IPS DF 19.7 (cell line): ENCODE data around the gene WIPF1.
"Not testable (repeated sequence)": the region's sequence is repeated elsewhere in the genome, so short reads cannot be mapped to it uniquely, and the experiment has no call there.

ENCODE experiments used
- DNase-seq: peaks from one replicate; pipeline ENCODE4 v3.0.0-alpha.2; 2013; ENCODE audit warnings: low read depth, low spot score

The WIPF1 gene

DNA sequence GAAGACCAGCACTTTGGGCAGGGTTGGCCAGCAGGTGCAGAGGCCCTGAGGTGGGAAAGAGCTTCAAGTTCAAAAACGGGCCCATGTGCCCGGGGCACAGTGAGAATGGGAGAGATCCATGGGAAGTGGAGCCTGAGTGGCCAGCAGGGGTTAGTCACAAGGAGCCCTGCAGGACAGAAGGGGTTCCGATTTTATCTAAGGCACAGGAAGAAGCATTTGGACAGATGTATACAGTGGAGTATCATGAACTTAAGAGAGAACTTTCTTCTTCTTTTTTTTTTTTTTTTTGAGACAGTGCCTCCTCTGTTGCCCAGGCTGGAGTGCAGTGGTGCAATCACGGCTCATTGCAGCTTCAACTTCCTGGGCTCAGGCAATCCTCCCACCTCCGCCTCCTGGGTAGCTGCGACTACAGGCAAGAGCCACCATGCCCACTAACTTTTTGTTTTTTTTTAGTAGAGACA lies 24.0 kb downstream of the WIPF1 start:
- DNase-seq = no peak

DNA sequence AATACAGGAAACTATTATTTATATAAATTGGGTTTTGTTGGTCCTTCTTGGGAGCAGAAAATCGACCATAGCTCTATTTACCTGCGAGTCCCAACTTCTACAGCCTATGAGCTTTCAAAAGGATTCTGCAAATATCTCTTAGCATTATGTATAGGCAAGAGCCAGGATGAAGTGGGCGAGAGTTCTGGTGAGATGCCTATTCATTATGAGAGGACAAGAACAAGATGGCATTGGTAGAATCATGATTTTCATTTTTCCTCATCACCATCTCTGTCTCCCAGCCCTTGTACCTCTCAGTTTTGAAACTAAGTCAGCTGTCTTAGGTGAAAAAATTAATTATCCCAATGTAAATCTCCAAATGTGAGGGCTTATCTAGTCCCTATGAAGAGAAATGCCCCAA lies 25.0 kb downstream of the WIPF1 start:
- no peak for DNase-seq

DNA sequence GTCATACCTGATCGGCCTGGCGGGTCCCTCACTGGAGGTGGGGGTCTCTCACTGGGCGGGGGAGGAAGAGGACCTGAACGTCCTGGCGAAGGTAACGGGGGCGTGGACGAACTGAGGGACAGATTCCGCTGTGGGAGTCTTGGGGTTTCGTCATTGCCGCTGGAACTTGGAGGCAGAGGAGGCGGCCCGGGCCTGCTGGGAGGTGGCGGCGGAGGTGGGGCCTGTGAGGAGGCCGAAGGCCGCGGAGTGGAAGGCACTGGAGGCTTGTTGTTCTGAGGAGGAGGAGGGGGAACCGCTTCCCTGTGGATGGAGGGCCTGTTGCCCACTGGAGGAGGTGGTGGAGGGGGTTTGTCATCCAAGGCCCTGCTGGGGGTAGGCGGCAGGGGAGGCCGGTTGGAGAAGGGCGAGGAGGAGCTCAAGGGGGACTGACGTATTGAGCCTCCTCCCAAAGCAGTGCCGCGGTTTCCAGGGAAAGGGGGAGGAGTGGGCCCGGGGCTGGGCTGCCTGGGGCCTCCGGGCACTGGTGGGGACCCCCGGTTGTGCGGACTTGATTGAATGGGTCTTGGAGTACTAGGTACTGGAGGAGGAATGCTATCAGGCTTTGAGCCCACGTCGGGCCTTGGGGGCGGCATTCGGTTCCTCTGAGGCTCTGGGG lies 25.8 kb downstream of the WIPF1 start:
- DNase-seq = no peak

DNA sequence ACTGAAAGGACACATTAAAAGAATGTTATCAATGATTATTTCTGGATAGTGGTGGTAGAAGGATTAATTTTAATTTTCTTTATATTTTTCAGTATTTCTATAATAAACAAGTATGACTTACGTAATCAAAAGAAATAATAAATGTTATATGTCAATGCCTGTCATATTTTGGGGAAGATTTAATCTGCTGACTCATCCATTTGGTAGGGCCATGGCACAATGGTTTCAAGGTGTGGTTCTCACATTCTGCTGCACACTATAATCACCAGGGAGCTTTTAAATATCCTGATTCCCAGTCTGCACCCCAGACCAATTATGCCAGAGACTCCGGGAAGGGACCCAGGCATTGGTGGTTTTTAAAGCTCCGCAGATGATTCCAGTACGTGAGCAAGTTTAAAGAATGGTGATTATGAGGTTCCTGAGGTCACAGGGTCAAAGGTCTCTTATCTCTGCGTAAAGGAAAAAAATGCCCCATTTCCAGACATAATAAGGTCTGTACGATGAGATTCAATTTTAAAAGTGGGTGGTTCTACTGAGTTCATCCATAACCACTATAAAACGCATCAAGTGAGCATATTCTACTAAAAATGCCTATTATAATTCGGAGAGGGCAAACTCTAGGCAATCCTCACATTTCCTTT lies 27.2 kb downstream of the WIPF1 start:
- no peak for DNase-seq

DNA sequence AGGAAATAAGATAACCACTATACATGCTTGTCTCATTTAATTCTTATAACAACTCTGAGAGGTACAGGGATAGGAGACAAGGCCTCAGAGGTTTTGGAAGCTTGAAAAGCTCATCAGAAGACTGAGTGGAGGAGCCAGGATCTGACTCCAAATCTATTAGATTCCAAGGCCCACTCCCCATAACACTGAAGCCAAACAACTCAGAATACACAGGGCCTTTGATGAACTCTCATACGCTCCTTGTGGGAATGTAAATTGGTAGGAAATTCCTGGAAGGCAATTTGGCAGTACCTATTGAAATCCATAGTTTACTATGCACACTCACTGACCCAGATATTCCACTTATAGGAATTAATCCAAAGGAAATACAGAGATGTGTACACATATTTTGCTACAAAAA lies 27.9 kb downstream of the WIPF1 start:
- no peak for DNase-seq

DNA sequence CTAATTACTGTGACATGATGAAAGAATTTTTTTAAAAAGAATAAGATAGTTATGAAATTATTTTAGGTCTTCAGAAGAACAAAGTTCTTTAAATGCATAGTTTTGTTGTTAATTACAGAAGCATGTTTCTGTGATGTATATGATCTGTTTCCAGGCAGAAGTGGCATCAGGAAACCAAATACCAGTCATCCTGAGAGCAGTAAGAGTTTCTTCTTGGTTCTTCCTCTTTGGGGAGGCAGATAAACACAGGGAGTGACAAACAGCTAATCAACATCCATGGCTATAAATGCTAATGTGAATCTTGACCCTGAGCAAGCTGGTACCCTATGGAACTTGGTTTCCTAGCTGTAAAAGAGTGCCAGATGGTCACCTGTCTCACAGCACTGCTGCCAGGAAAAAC lies 29.2 kb downstream of the WIPF1 start:
- no peak for DNase-seq

DNA sequence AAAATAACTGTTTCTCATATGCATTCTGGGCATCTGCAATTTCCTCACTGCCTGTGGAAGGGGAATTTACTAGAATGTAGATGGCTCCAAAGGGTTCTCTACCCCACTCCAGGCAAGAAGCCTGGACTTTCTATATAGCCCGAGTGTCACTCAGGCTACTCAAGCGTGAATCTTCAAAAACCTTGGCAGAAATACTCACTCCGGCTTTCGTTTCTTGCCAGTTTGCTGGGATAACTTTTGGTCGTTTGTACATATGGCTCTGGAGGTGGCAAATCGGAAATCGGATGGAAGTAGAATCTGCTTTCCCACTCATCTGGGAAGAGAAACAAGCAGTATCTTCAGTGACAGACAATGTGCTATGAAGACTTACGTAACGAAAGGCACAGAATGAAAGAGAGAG lies 30.7 kb downstream of the WIPF1 start:
- no peak for DNase-seq

DNA sequence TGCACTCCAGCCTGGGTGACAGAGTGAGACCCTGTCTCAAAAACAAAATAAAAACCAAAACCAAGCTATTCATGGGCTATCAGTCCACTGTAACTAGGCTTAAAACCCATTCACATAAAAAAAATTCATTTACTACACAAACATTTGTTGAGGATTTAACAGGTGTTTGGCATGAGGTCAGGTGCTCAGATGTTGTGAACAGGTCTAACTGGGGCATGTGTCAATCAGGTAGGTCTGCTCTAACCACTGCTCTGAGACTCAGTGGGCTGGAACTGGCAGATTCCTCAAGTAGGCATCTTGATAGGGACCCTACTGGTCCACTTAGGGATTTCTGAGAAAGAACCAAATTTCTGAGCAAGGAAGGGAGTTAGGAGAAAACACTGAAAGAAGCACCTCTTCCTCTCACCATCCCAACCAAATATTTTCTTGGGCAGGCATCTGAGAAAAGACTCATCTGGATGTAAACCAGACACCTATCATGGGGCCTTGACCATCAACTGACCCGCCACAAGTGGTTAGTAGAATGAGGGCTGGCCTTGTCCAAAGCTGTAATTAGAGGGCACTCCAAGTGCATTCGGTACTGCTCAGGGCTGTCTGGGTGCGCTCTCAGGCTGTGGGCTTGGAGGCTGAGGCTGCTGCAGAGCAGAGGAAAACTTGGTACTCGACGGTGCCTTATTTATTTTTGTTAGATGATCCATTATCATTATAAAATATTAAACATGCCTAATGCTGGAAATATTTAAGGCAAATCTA lies 33.9 kb downstream of the WIPF1 start:
- no peak for DNase-seq

DNA sequence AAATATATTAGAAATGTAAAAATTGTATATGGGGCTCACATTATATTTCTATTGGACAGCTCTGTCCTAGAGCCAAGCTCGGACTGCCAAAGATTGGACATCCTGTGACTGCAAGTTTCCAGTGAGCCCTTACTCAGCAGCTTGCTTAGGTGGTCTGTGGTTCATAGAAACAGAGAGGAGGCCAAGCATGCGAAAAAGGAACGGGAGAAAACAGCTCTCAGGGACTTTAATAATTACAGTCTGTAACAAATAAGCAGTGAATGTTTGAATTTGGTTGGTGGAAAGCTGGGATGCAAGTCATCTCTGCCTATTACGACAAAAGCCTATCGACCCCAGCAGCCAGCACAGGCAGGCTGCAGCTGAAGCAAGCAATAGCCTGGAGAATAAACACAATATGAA lies 35.6 kb downstream of the WIPF1 start:
- DNase-seq = no peak

DNA sequence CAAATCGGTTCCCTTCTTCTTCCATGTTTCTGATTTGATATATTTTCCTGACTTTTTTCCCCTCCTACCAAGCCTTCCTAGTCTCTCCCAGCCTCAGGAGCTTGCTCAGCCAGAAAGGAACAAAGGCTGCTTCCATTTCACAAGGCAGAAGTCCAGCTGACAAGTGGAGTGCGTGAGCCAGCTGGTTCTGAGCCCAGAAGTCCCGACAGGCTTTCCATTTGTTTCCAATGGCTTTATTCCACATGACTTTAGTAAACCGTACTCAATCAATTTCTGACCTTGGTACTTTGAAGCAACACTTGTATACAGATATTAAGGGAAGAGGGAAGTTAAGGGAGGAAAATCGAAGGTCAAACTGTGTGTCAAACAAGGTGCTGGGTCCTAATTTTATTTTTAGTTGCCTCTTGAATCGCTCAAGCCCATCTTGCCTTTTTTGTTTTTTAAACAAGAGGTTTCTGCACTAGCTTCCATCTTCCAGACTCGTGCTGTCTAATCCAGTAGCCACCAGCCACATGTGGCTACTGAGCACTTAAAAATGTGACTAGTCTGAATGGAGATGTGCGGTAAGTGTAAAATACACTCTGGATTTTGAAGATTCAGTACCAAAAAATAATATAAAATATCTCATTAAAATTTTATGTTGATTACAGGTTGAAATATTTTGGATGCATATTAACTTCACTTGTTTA lies 36.2 kb downstream of the WIPF1 start:
- no peak for DNase-seq

DNA sequence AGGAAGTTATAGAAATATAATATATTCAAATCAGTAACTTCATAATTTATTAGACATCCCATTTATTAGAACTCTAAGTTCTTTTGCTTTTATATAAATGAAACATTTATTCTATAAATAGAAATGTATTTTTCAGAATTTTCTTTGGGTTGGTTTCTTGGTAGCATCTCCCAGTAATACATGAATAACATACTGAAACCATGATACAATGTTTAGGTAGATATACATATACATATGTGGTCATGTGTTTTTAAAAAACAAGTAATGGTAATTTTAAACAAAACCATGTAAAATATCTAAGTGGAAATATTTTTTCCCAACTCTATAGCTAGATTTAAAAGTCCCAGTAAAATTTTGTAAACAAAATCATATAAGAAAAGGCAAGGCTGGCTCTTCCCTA lies 36.9 kb downstream of the WIPF1 start:
- no peak for DNase-seq

DNA sequence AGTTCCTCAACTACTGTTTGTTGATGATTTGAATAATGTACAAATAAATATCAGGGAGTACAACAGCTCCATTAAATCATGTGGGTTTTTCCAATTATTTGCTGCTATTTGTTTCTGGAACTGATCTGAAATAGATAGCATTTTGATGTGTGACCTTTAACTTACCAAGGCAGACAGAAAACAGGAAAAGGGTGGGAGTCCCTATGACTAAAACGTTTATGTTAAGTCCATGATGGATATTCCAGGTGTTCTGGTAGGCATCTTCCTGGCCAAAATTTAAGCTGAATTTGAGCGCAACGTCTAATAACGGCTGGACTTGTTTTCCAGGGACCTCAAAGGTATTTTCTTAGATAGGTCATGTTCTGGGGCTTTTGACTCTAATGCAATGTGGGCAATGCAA lies 41.6 kb downstream of the WIPF1 start:
- DNase-seq = no peak

DNA sequence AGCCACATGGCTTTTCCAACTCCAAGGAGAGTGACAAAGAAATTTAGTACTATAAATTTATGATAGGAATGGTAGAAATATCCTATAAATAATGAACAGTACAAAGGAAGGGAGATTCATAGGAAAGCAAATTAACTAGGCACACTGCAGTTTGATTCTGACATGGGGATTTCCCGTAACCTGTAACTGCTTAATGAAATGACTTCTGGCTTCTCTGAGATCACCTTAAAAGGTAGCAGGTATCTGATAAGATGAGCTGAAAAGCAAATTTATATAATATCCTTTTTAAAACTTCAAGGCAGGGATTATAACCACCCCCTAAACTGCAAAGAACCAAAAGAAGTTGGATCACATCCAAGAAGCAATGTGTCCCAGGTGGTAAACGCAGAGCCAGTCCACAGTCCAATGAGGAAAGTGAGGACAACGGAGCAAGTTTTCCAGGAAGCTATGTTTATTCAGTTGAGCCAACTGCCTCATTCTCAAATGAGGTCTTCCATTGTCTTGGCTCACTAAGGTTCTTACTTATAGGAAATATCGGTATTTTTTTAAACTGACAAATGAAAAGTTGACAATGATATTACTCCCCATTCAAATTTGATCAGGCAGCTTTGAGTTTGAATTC lies 43.0 kb downstream of the WIPF1 start:
- DNase-seq = no peak

DNA sequence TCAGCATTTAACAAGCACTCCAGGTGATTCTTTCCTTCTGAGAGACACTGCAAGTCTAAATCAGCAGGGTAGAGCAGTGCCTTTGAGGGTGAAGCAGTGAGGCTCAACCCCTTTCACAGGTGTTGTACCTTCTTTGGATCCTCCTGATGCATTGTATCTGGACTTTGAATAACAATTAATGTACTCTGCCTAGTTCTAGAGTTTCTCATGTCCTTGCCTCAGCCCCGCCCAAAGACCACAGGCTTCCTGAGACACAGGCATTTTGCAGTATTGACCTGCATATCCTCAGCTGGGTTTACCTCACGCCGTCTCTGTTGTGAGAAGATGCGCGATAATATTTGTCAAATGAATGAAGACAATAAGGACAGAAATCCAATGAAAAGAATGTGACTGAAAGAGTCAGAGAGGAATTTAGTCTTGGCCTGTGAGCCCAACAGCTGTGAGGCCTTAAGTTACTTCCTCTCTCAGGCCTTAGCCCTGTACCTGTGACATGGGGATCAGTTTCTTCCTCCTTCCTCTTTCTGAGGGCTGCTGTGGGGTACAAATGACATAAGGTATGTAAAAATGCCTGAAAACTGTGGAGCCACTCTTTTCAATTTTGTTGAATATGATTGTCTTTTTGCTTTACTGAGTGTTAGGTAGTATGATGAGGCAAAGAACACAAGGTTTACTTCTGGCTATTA lies 43.7 kb downstream of the WIPF1 start:
- no peak for DNase-seq

DNA sequence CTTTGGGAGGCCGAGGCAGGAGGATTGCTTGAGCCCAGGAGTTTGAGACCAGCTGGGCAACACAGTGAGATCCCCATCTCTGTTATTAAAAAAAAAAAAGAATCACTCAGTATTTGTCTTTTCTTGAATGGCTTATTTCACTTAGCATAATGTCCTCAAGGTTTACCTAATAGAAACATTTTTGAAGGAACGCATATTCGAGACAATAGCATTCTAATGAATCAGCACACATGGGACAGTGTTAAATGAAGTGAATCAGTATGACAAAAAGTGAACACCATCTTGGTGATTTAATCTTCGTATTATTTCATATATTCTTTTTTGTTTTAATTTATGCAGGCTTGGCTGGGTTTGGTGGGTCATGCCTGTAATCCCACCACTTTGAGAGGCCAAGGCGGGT lies 44.7 kb downstream of the WIPF1 start:
- DNase-seq = no peak

DNA sequence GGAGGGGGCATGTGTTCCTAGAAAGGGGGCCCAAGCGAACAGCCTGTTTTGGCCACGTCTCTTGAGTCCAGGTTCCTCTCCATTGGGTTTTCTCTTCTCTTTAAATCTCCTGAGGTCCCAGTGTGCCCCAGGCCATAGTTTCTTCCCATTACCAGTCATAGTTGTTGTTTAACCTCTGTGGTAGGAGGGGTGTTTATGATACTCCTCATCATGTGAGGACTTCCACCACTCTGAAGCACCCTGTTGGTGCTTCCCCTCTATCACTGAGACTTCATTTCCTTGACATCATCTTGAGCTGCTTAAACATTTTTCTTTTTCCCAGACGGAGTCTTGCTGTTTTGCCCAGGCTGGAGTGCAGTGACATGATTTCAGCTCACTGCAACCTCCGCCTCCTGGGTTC lies 45.9 kb downstream of the WIPF1 start:
- DNase-seq = no peak

DNA sequence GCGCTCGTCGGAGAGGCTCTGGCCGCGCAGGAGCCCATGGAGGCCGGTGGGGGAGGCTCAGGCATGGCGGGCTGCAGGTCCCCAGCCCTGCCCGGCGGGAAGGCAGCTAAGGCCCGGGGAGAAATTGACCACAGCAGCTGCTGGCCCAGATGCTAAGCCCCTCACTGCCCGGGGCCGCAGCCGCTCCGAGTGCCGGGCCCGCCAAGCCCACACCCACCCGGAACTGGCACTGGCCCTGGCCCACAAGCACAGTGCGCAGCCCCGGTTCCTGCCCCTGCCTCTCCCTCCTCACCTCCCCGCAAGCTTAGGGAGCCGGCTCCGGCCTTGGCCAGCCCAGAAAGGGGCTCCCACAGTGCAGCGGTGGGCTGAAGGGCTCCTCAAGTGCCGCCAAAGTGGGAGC lies 49.0 kb downstream of the WIPF1 start:
- DNase-seq = not testable (repeated sequence)

DNA sequence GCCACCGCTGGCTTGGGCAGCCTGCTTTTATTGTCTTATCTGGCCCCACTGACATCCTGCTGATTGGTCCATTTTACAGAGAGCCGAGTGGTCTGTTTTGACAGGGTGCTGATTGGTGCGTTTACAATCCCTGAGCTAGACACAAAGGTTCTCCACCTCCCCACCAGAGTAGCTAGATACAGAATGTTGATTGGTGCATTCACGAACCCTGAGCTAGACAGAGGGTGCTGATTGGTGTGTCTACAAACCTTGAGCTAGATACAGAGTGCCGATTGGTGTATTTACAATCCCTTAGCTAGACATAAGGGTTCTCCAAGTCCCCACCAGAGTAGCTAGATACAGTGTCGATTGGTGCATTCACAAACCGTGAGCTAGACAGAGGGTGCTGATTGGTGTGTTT lies 49.6 kb downstream of the WIPF1 start:
- not testable (repeated sequence) for DNase-seq

DNA sequence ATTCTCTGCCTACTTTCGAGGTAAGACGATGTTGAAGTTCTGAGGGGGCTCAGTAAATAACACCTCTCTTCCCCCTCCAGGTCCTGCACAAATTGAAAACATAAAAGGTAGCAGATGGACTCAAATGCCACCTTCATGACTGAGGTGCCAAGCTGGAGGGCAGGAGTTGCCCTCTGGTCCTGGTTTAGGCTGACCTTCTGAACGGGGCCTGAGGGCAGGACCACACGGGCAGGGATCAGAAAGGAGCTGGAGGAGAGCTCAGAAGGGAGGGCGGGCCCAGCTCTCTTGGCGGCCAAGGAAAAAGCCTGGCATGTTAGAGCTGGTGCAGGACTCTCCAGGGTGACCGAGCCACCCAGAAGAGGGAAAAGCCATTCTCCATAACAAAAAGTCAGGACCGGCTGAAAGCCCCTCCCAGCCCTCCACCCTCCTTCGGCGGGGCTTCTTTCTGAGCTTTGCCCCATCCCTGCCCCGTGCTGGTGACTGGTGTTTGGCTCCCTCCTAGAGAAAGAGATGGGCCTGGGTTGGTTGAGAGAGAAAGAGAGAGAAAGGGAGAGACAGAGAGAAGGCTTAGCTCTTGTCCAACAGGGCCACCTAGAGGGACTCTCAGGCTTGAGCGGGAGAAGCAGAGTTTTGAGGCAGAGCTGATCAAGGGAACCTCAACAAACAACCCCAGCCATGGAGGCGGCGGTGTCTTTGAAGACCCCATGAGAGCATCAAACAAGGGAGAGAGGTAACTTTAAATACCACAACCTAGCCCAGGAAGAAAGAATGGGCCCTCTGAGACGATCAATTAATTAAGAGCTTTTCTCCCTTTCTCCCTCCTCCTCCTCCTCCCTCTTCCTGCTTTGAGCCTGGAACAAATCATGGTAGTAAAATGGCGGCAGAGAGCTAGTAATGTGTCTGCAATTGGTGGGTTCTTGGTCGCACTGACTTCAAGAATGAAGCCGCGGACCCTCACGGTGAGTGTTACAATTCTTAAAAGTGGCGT lies 50.8 kb downstream of the WIPF1 start:
- DNase-seq = peak; percentile 64

DNA sequence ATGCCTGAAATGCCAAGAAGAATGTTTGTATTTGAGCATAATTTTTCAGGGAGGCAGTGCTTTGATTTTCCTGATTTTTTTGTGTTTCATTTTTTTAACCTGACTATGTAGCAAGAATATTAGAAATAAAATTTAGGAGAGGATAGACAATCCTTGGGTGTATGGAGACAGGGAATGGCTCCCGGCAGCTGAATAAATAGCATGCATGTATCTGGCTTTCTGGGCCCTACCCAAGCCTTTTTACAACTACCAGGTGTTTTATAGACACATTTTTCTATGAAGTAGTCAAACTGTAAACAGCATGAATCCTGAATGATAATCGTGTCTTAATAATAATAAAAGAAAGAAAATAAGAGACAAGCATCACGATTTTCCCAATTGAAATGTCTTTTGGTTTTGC lies 52.4 kb downstream of the WIPF1 start:
- no peak for DNase-seq
